ENCODE measurements around the gene LCOR.

DNA sequence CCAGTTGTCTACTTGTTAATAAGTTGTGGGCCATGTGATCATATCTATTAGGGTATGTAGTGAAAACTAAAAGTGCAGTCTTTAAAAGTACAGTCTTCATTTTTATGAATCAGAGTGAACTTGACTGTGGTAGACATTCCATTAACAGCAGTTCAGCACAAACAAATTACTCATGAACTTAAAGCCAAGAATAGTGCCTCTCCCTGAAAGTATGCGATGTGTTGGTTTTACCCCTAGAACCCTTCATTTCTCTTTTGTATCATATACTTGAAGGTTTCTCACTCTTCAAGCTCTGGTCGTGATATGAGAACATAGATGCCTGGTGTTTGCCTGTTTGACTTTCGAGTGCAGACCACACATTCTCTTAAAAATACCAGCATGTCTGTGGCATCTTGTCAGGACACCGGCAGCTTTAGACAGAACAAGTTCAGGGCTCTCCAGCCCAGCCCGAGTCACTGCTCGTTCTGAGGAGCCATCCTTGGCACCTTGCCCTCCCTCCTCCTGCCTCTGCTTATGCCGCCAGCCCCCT lies 159.3 kb downstream of the LCOR start:
- no peak for TF ChIP-seq POLR2A (IDR thresholded peaks at IDR 0.05)
- TF ChIP-seq, protein P1, sequence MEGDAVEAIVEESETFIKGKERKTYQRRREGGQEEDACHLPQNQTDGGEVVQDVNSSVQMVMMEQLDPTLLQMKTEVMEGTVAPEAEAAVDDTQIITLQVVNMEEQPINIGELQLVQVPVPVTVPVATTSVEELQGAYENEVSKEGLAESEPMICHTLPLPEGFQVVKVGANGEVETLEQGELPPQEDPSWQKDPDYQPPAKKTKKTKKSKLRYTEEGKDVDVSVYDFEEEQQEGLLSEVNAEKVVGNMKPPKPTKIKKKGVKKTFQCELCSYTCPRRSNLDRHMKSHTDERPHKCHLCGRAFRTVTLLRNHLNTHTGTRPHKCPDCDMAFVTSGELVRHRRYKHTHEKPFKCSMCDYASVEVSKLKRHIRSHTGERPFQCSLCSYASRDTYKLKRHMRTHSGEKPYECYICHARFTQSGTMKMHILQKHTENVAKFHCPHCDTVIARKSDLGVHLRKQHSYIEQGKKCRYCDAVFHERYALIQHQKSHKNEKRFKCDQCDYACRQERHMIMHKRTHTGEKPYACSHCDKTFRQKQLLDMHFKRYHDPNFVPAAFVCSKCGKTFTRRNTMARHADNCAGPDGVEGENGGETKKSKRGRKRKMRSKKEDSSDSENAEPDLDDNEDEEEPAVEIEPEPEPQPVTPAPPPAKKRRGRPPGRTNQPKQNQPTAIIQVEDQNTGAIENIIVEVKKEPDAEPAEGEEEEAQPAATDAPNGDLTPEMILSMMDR (IDR thresholded peaks at IDR 0.05), result no peak
- no peak for TF ChIP-seq POLR2AphosphoS5 (IDR thresholded peaks at IDR 0.05)

Data from suprapubic skin (tissue), 4 donors.